Lower leg skin (tissue), 3 donors: ENCODE results near the gene NFATC2.

ENCODE experiments used
- CTCF ChIP-seq, 3 donors: fragments of 450-650 bp; IDR thresholded peaks; one replicate each; pipeline ENCODE4 v1.5.1; 2016; ENCODE audit warnings: antibody characterized with exemption in 3 of 3, mild to moderate bottlenecking in 3 of 3, moderate library complexity in 2 of 3
- POLR2A ChIP-seq, 2 donors: fragments of 450-650 bp; IDR thresholded peaks; one replicate each; pipeline ENCODE4 v1.6.1; 2016 to 2017; ENCODE audit warnings: antibody characterized with exemption in 2 of 2, mild to moderate bottlenecking in 1 of 2, moderate library complexity in 1 of 2

- TF ChIP-seq CTCF (IDR thresholded peaks at IDR 0.05) (no peak), POLR2A (IDR thresholded peaks at IDR 0.05) (no peak)
Measured at GRCh38 chr20:51404297-51405060, 138.0 kb downstream of the NFATC2 start.
